Type B pancreatic cell (in vitro differentiated cells): ENCODE measurements around the gene SERPINB1. TPM values are rescaled to one million over a fixed set of nuclear protein-coding genes. Genes with fewer than 3 reads are reported as not detected.

Experiments used
- DNase-seq: peaks from one replicate; pipeline ENCODE4 v3.0.0; 2021; ENCODE audit warnings: mixed read lengths; ENCODE audit not compliant: unreplicated experiment; ENCODE audit errors: extremely low spot score
- H3K27ac Mint-ChIP-seq: 2 replicates; pipeline ENCODE4 v1.8.0; 2021; ENCODE audit warnings: mild to moderate bottlenecking, mixed read lengths
- H3K27me3 Mint-ChIP-seq: 2 replicates; pipeline ENCODE4 v1.8.0; 2021; ENCODE audit warnings: mixed read lengths
- H3K36me3 Mint-ChIP-seq: 2 replicates; pipeline ENCODE4 v1.8.0; 2021; ENCODE audit warnings: mixed read lengths
- H3K4me1 Mint-ChIP-seq: one replicate; pipeline ENCODE4 v1.8.0; 2021; ENCODE audit warnings: mixed read lengths; ENCODE audit not compliant: unreplicated experiment
- H3K4me3 Mint-ChIP-seq: 2 replicates; pipeline ENCODE4 v1.8.0; 2021; ENCODE audit warnings: mild to moderate bottlenecking, mixed read lengths
- H3K9me3 Mint-ChIP-seq: 2 replicates; pipeline ENCODE4 v1.8.0; 2021; ENCODE audit warnings: mixed read lengths
- total RNA-seq: library from RNA; stranded (reverse); gene quantifications from 2 replicates; pipeline ENCODE4 v1.2.1, GENCODE V29; 2021; ENCODE audit warnings: low replicate concordance
- TF ChIP-seq, protein P1 (sequence below): fragments of 200-600 bp; sonication (generic); conservative IDR thresholded peaks from 2 replicates; pipeline ENCODE4 v1.5.0; 2021; ENCODE audit warnings: antibody characterized with exemption, mild to moderate bottlenecking

The SERPINB1 gene
- total RNA-seq, 1 donor from 2014 or later, result 31.2 TPM

DNA sequence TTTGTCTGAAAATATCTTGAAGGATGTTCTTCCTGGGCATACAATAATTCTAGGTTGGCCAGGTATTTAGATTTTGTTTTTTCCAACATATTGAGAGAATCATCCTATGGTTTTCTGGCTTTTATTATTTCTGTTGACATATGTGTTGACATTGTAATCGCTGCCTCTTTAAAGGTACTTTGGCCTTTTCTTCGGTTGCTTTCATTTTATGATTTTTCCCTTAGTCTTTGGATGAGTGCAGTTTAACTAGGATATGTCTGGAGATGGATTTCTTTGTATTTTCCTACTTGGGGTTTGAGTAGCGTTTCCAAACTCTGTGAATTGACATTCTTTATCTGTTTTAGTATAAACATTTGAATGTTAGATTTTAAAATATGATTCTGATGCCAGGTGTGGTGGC lies 11.5 kb downstream of the SERPINB1 start:
- peaks cover 12% of the 10 kb centered on the region for H3K36me3 Mint-ChIP-seq
- H3K27me3 Mint-ChIP-seq, result no peaks in the 10 kb centered on the region
- no peaks in the 10 kb centered on the region for H3K4me1 Mint-ChIP-seq
- H3K27ac Mint-ChIP-seq, result no peak overlapping the region
- TF ChIP-seq, protein P1, sequence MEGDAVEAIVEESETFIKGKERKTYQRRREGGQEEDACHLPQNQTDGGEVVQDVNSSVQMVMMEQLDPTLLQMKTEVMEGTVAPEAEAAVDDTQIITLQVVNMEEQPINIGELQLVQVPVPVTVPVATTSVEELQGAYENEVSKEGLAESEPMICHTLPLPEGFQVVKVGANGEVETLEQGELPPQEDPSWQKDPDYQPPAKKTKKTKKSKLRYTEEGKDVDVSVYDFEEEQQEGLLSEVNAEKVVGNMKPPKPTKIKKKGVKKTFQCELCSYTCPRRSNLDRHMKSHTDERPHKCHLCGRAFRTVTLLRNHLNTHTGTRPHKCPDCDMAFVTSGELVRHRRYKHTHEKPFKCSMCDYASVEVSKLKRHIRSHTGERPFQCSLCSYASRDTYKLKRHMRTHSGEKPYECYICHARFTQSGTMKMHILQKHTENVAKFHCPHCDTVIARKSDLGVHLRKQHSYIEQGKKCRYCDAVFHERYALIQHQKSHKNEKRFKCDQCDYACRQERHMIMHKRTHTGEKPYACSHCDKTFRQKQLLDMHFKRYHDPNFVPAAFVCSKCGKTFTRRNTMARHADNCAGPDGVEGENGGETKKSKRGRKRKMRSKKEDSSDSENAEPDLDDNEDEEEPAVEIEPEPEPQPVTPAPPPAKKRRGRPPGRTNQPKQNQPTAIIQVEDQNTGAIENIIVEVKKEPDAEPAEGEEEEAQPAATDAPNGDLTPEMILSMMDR, result no peak
- no peak overlapping the region for H3K4me3 Mint-ChIP-seq
- H3K9me3 Mint-ChIP-seq, result no peaks in the 10 kb centered on the region
- DNase-seq, result no peak

DNA sequence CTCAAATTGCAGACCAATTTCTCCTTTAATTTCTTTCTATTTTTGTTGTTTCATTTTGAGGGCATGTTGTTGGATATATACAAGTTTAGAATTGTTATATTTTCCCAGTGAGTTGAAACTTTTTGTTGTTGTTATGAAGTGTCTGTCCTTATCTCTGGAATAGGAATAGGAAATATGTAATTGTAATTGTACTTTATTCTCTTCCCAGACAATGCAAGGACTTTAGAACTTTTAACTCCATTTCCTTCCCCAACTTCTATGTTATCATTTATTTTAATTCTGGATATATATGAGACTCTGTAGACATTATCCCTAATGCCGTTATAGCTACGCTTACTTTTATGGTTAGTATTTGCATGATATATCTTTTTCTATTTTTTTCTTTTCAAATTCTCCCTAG lies 12.4 kb downstream of the SERPINB1 start:
- Mint-ChIP-seq H3K9me3 (no peaks in the 10 kb centered on the region), H3K4me3 (no peak overlapping the region), H3K4me1 (no peaks in the 10 kb centered on the region), H3K27me3 (no peaks in the 10 kb centered on the region), H3K27ac (no peak overlapping the region), H3K36me3 (peaks cover 4% of the 10 kb centered on the region)
- TF ChIP-seq, protein P1, result no peak
- no peak for DNase-seq

DNA sequence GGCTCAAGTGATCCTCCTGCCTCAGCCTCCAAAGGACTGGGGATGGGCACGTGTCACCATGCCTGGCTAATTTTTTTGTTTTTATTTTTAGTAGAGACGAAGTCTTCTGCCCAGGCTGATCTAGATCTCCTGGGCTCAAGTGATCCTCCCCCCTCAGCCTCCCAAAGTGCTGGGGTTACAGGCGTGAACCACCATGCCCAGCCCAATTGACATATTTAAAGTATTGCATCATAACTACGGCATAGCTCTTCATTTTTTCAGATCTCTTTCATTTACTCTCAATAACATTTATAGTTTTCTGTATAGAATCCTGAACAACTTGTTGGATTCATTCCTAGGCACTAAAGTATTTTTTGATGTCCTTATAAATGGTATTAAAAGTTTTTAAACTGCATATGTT lies 13.0 kb downstream of the SERPINB1 start:
- Mint-ChIP-seq H3K36me3 (peaks cover 3% of the 10 kb centered on the region), H3K4me1 (no peaks in the 10 kb centered on the region), H3K27ac (no peak overlapping the region), H3K4me3 (no peak overlapping the region), H3K9me3 (no peaks in the 10 kb centered on the region), H3K27me3 (no peaks in the 10 kb centered on the region)
- TF ChIP-seq, protein P1, result no peak
- DNase-seq, result no peak

DNA sequence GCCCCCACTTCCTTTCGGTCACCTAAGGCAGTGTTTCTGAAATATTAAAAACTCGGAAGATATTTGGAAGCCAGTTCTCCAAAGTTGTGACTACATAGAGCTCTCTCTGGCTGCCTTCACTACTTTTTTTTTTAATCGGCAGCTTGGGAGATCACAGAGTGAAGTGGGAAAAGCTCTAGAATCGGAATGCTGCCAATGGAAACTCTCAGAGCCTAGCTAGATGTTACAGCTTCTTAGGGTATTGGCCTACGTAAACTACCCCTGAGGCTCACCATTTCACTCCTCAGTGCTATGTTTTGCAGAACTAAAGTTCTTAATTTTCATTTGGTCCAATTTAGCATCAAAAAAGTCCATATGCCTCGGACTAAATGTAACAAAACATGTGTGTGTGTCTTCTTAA lies 14.5 kb downstream of the SERPINB1 start:
- TF ChIP-seq, protein P1, result no peak
- H3K4me1 Mint-ChIP-seq, result no peaks in the 10 kb centered on the region
- no peak overlapping the region for H3K27ac Mint-ChIP-seq
- peaks cover 3% of the 10 kb centered on the region for H3K36me3 Mint-ChIP-seq
- H3K9me3 Mint-ChIP-seq, result no peaks in the 10 kb centered on the region
- no peaks in the 10 kb centered on the region for H3K27me3 Mint-ChIP-seq
- no peak for DNase-seq
- H3K4me3 Mint-ChIP-seq, result no peak overlapping the region

DNA sequence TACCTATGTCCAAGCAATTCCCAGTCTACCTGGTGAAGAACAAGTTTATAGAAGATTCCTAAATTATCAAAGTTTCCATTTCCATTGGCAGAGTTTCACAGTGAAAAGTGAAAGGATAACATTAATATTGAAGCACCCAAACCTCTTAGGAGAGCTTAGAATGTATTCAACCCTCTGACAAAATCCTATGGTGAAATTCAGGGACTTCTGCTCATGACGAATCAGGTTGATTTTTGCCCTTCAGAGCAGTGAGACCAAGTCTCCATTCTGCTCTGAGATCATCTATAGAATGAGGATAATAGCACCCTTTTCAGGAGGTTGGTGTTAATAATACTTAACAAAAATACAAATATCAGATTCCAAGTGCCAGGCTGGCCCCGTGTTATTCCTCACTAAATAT lies 15.5 kb downstream of the SERPINB1 start:
- H3K9me3 Mint-ChIP-seq, result no peaks in the 10 kb centered on the region

More for the DNA sequence above, 15.5 kb downstream of the SERPINB1 start:
- H3K27me3 Mint-ChIP-seq, result no peaks in the 10 kb centered on the region
- no peak overlapping the region for H3K27ac Mint-ChIP-seq
- TF ChIP-seq, protein P1, result no peak
- peaks cover 3% of the 10 kb centered on the region for H3K36me3 Mint-ChIP-seq
- no peak overlapping the region for H3K4me3 Mint-ChIP-seq
- no peak for DNase-seq
- H3K4me1 Mint-ChIP-seq, result no peaks in the 10 kb centered on the region
